HG03060 (cell line): ENCODE measurements around the gene PTPN9.

ENCODE experiments used
- ATAC-seq: cut with Tn5 transposase; IDR thresholded peaks from one replicate; pipeline ENCODE4 v1.9.1; 2021; ENCODE audit warnings: low read depth, moderate number of reproducible peaks; ENCODE audit not compliant: unreplicated experiment

Gene PTPN9

DNA sequence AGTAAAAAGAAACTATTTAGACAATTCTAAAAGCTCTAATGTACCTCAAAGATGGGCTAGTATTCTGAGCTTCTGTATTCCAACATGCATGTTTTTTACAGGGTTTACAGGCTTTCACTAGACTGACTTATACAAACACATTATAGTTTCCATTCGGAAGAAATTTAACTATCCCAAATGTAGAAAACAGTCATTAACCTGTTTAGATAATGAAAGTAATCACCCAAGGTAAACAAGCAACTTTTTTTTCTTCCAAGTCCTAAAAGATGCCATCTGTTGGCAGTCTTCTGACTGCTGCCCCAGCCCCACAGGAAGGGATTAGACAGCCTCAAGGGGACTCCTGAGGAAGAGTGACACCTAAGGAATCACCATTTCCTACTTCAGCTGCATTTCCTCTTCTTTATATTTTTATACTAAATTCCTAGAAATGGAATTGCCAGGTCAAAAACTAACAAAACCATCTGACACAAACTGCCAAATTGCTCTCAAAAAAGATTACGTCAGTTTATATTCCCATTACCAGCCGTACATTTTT, 153.1 kb downstream of the PTPN9 start:
- no peak for ATAC-seq

DNA sequence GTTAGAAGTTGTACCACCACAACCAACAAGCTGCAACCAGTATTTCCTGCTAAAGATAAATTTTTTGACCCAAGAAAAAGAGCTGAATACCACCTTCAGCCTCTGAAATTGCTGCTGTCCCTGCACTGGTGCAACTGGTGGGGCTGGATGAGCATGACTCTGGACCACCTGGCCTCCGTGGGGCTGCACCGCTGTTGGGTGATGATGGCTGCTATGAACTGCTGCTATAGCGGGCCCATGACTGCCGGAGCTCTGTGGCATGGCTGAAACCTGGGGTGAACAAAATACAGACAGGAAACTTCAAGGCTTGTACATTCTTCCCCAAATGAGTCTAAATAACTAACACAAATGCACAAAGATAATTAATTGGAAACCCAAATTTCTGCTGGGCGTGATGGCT, 156.6 kb downstream of the PTPN9 start:
- no peak for ATAC-seq

- no peak for ATAC-seq
Measured at GRCh38 chr15:75420698-75421097, 158.4 kb downstream of the PTPN9 start.

- ATAC-seq: no peak
Measured at GRCh38 chr15:75416584-75416983, 162.5 kb downstream of the PTPN9 start.
